HG03439 (cell line): Measurements from ENCODE around the gene NRG3.

Source experiments
- ATAC-seq: cut with Tn5 transposase; IDR thresholded peaks from one replicate; pipeline ENCODE4 v1.9.1; 2021; ENCODE audit warnings: mild to moderate bottlenecking, moderate library complexity; ENCODE audit not compliant: unreplicated experiment

Gene NRG3

DNA sequence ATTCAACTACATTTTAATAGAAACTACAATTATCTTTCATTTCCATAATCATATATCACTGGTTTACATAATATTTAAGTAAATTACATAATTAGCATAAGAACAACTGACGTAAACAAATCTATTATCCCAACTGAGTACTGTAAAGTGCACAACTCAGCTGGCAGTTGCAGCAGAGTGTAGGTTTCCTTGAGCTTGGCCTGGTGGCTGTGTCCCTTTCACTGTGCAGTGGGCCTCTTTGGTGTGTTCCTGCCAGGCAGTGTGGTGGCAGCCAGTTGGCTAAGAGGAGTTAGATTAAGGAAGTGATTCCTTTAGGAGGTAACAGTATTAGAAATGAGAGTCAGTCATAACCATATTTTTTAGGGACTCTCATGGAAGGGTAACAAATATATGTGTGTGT is 7.0 kb downstream of the NRG3 start:
- no peak for ATAC-seq

DNA sequence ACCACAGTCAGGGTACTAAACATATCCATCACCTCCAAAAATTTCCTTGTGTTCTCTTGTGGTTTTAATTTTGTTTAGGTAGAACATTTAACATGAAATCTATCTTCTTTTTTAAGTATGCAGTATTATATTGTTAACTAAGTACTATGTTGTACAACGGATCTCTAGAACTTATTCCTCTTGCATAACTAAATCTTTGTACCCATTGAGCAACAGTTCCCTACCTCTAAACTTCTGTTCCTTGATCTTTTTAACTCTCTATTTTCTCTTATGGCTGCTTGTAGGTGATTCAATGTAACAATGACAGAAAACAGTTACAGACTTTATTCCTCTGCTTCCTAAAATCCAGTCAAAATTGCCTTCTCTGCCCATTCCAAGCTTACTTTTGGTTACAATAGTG is 9.9 kb downstream of the NRG3 start:
- no peak for ATAC-seq

DNA sequence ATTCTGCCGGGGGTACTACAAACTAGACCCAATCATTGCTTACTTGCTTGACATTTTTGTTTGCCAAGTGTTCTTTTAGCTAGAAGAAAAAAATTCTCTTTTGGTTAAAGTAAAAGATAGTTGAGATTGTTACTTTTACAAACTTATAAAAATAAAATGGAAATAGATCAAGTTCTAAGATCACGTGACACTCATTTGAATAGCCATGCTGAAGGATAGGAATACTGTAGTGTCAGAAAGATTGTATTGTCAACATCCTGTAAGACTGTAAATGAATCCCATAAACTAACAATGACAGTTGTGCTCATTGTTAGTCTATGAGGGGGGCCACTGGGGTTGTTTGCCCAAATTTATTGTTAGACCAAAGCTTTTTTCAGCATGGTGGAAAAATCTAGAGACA is 10.5 kb downstream of the NRG3 start:
- ATAC-seq, result no peak

DNA sequence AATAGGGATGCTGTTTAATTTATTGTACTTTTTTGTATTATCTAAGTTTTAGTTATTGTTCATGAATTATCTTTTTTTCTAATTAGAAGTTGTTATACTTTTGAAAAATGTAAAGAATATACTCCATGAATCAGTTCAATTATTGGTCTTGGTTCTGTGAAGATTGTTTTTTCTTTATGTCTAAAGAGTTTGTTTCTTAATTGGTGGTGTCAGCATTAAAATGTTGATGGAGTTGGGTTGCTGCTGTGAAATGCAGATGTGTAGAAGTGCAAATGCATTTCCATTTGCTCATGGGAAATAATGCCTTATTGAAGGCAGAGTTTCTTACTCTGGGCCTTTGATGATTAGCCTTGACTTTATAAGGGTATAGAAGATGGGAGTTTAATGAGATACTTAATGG is 11.9 kb downstream of the NRG3 start:
- no peak for ATAC-seq

DNA sequence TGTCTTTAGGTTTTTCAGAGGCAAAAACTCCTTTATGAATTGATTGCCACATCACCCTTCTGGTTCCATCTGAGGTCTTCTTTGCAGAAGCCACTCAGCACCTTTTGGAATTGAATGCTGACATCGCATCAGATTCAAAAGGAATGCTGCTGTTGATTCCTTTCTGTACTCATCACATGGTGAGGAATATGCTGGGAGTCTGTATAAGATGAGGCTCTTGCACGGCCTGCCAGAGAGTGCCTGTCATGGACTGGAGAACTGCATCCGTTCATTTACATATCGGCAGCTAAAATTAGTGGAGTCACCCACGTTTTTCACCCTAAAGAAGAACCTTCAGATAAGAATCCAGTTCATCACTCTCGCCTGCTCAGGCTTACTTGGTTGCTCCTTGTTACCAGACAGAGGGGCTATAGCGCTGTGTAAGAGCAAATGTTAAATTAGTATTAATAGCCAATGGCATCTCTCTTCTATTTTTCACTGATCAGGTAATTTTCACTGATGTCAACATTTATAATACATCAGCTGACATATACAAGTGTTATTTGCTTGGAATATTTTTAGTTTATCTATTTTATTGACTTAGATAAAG is 14.3 kb downstream of the NRG3 start:
- ATAC-seq, result no peak

DNA sequence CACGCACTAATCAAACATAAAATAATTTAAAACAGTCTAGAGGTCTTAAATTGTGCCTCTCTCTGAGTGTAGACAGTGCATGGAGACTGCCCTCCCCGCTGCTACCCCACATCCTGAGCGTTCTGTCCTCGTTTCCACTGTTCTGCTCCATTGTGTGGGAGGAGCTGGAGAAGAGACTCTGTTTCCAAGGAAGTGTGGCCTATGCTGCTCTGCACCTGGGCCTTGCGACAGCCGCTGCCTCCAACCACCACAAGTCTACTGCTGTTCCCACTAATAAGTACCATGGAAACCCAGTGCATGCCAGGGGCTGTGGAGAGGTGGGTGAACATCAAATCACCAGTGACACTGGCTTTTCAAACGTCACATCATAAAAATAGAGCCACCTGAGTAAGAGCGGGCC is 19.6 kb downstream of the NRG3 start:
- no peak for ATAC-seq

DNA sequence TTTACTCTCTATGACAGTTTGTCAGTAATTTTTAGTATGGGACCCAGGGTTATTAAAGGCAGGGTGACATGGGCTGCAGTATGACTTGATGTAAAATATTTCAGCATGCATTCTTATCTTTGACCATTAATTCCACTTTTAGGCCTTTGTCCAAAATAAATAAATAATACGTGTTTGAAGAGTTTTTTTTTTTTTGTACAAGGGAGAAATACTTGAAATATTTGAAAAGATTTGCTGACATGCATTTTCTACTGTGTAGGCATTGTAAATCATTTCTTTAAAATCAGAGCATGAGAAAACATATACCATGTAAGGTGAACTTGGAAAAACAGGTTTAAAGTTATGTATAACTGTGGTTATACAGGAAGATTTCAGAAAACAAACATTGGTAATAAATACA is 23.5 kb downstream of the NRG3 start:
- ATAC-seq, result no peak

GRCh38 chr10:81900989-81901388 is 26.0 kb downstream of the NRG3 start:
- no peak for ATAC-seq

DNA sequence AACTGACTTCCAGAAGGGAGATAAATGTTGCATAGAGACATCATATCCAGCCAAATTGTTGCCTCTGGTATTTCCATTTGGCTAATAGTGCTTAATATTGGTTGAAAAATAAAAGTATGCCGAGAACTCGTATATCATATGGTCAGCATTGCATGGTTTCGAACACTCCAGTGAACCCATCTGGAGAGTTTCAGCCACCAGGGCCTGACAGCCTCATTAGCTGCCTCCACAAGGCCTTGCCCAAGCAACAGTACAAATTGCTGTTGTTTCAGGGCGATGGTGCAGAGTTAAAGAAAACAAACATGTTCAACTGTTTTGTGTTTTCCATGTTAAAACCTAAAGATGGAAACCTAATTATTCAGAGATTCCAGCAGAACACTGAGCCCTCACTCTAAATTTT is 28.5 kb downstream of the NRG3 start:
- ATAC-seq, result no peak

GRCh38 chr10:81905161-81905560 is 30.2 kb downstream of the NRG3 start:
- no peak for ATAC-seq

DNA sequence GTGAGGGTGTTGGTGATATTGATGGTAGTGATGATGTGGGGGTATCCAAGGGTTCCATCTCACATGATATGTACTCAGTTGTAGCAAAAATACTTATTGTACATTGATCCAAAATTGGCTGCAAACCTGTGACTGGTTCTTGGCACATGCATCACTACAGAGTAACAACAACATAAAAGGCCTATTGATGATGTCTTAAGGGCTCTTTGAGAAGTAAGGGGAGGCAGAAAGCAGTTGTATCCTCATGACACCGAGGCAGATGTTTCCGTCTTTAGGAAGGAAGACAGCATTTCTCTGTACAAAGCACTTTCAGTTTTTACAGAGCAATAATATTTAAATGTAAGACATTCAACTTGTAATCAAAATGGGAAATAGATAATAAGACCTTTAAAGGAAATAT is 34.5 kb downstream of the NRG3 start:
- no peak for ATAC-seq

DNA sequence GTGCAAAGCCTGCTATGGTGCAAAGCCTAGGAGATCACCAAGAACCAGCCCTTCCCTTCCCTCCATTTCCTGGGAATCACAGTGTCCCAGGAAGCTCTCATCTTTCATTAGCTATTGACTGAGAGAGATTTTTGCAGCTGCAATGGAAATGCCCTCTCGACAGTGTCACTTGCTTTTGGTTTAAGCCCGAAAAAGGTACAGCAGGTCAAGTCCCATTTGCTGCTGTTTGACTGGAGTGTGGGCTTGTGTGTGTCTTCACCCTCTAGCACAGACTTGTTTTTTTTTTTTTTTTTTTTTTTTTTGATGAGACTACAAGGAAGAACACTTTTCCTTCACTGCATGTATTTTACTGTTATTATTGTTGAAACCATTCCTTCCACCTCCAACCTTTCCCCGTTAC is 36.3 kb downstream of the NRG3 start:
- no peak for ATAC-seq

DNA sequence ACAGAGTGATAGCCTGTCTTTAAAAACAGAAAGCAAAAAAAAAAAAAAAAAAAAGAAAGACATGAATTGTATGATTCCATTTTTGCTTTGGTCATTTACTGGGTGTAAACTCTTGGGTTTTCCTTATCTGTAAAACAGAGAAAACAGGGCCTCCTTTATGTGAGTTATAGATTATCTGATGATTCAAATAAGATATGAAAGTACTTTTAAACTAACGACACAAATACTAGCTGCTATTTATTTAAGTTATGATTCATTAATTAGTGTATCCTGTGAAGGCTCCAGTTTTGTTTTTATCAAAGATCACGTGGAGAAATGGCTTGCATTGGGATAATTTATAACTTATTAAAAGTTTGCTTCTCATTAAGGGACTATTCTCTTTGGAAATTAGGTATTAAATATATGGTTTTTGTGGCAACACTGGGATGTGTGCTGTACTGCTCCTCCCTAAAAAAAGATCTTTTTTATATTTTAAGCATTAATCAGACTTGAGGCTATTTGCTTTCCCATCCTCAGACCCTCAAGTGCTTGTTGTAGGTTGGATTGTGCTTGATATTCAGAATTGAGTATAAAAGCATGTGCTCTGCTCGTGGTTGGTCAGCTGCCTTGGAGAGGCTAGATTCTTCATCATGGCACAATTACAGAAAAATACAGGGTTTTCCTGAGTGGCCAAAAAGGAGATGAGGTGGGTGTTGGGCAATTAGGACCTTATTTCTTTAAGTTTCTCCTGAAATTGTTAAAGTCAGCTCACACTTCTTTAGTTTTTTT is 39.9 kb downstream of the NRG3 start:
- ATAC-seq, result no peak

DNA sequence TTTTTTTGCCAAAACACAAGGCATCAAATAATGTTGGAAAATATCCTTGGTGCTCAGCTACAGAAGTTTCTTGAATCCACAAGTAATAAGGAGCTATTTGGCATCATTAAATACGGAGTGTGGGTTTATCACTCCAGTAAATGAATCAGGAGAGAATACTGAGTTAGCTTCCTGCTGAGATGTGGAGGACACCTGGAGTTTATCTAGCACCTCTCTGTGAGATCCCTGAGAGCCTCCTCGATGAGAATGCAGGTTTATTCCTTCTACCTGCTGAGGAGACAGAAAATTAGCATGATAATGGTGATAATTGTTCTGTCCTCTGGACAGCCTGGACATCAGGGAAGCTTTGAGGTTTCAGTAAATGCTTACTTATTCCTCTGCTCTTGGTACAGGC is 40.5 kb downstream of the NRG3 start:
- no peak for ATAC-seq

DNA sequence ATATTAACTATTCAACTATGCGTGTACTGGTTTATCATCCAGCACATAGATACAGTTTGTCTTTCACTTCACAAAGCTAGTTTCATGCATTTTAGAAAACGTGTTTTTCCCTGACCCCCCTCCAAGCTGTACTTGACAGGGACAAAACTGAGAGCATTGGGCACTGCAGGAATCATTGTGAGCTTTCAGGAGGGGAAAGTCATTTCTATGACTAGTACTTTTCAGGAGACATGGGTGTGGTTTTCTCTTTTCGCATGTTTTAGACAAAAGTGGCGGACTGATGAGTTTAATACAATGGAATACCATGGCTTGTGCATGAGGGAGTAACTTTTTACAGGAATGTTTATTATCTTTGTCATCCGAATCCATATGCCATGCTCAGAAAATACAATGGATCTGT is 42.7 kb downstream of the NRG3 start:
- ATAC-seq, result no peak

DNA sequence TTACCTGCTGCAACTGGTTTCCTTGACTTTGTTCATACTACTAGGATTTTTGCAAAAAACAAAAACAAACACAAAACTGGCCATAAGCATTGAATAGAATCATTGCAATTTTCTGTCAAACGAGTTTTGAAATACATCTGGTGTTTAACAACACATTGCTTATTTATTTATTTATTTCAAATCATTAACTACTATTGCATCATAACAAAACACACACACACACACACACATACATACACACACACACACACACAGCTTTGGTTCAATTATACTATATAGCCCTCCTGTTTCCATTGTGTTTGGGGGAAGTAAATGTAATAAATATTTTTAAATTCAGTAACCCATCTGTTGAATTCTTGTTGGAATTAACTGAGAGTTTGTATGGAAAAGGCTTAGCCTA is 43.8 kb downstream of the NRG3 start:
- no peak for ATAC-seq

GRCh38 chr10:81920213-81920829 is 45.3 kb downstream of the NRG3 start:
- no peak for ATAC-seq

- no peak for ATAC-seq
Observed at GRCh38 chr10:81928119-81928518, 53.1 kb downstream of the NRG3 start.

DNA sequence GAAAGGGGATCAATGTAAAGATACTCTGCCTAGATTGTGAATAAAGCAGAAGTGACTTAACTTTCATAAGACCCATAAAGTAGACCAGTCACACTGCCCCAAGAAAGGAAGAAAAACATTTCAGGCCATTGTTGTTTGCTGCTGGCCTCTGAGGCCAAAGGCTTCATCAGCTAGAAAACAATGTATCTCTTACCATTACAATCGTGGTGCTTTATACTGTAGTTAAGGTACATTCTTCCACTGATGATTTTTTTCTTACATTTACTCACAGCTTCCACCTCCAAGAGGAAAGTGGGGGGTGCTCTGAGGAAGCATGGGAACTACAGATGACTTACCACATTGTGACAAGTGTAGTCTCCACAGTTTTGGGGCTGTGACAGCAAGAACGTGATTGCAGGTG is 68.6 kb downstream of the NRG3 start:
- no peak for ATAC-seq

DNA sequence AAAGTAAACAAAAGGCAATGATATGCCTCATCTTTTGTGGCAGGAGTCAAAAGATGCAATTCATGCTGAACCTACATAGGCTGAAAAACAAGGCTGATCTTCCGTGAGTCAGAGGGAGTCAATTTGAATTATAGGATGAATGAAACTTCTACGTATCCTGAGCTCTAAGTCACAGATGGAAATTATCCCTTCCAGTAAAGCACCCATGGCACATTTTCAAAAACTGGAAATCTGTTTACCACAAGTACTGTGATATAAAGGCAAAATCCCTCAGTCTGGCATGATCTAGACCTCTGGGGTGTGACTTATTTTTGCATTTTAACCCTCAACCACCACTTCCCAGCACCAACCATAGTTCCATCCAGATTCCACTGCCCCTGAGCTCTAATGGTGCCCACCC is 69.6 kb downstream of the NRG3 start:
- ATAC-seq, result no peak

- no peak for ATAC-seq
Observed at GRCh38 chr10:81949283-81949682, 74.3 kb downstream of the NRG3 start.

DNA sequence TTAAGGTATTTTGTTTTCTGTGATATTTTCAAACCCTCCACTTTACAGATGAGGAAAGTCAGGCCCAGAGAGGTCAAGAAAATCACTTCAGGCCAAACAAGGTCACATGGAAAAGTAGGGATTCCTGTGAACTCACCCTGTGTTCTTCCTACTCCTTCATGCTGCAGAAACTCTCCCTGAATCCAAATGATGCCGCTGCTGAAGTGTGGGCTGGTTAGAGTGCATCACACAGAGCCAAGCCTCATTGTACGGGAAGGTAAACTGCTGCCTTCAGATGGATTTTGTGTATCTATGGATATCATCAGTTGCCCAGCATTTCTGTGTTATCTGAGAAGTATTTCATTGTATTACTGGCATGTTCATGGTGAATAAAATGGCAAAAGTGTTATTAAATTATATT is 75.4 kb downstream of the NRG3 start:
- ATAC-seq, result no peak

DNA sequence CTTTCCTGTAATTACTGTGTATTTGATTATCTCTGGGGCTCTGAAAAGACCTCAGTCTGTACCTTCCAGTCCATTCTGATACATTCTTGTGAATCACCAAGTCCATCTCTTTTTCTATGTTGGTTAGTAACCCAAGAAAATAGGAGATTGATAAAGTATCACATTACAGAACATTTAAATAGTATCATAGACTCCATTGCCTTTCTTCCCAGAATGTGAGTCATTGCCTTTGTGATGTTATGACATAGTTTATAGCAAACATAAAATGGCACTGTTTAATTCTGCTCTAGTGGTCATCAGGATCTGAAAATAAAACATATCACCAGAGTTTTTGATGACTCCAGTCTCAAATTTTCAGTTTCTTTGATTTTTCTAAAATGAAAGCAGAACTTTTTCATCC is 78.4 kb downstream of the NRG3 start:
- no peak for ATAC-seq
